Liver (tissue), 9 donors: Measurements from ENCODE around the gene ORC2. TPM values are rescaled to one million over a fixed set of nuclear protein-coding genes. Genes with fewer than 3 reads are reported as not detected.

Experiments
- DNase-seq: peaks from one replicate; pipeline ENCODE4 v3.0.0-alpha.2; 2017; ENCODE audit warnings: low spot score
- H3K27ac ChIP-seq, 2 donors: one replicate each; pipeline ENCODE4 v1.7.0; 2013; ENCODE audit warnings: inconsistent platforms in 2 of 2, low read length in 2 of 2, control low read depth in 1 of 2, low read depth in 1 of 2, mild to moderate bottlenecking in 1 of 2
- H3K27me3 ChIP-seq, 4 donors: one replicate each; pipeline versions ENCODE4 v1.6.1 to v1.7.0; 2013; ENCODE audit warnings: low read length in 3 of 4, inconsistent platforms in 1 of 4, mild to moderate bottlenecking in 1 of 4, moderate library complexity in 1 of 4; ENCODE audit not compliant: control insufficient read depth in 4 of 4, insufficient read depth in 4 of 4
- H3K36me3 ChIP-seq, 4 donors: one replicate each; pipeline versions ENCODE4 v1.6.1 to v1.7.0; 2013; ENCODE audit warnings: low read length in 3 of 4, mild to moderate bottlenecking in 3 of 4, low read depth in 1 of 4, moderate library complexity in 1 of 4; ENCODE audit not compliant: control insufficient read depth in 4 of 4, insufficient read depth in 3 of 4
- H3K4me1 ChIP-seq, 4 donors: one replicate each; pipeline versions ENCODE4 v1.6.1 to v1.7.0; 2013; ENCODE audit warnings: low read length in 3 of 4, mild to moderate bottlenecking in 3 of 4, moderate library complexity in 1 of 4; ENCODE audit not compliant: control insufficient read depth in 4 of 4, insufficient read depth in 4 of 4
- H3K4me3 ChIP-seq, 3 donors: one replicate each; pipeline versions ENCODE4 v1.6.1 to v1.7.0; 2013; ENCODE audit warnings: low read length in 3 of 3, control low read depth in 1 of 3, low read depth in 1 of 3, mild to moderate bottlenecking in 1 of 3
- H3K9ac ChIP-seq, 2 donors: one replicate each; pipeline ENCODE4 v1.7.0; 2013; ENCODE audit warnings: low read length in 2 of 2, mild to moderate bottlenecking in 2 of 2, moderate library complexity in 2 of 2, control low read depth in 1 of 2, low read depth in 1 of 2
- H3K9me3 ChIP-seq, 4 donors: one replicate each; pipeline versions ENCODE4 v1.6.1 to v1.7.0; 2013; ENCODE audit warnings: low read length in 3 of 4; ENCODE audit not compliant: control insufficient read depth in 4 of 4
- ATF3 ChIP-seq: IDR thresholded peaks from 2 replicates; pipeline ENCODE4 v1.6.1; 2016; ENCODE audit warnings: antibody characterized with exemption
- CTCF ChIP-seq: fragments of 150-350 bp; IDR thresholded peaks from 2 replicates; pipeline ENCODE4 v1.5.1; 2017; ENCODE audit warnings: improper control_type of control experiment, low read depth, low read length; ENCODE audit not compliant: missing input control
- FOXA1 ChIP-seq: IDR thresholded peaks from 2 replicates; pipeline ENCODE4 v1.6.1; 2016; ENCODE audit warnings: antibody characterized with exemption
- FOXA2 ChIP-seq: IDR thresholded peaks from 2 replicates; pipeline ENCODE4 v1.6.1; 2016; ENCODE audit warnings: antibody characterized with exemption
- GABPA ChIP-seq, 2 donors: IDR thresholded peaks in 1 of 2; conservative IDR thresholded peaks in 1 of 2; 2 replicates each; pipeline ENCODE4 v1.6.1; 2016; ENCODE audit warnings: antibody characterized with exemption in 2 of 2, mild to moderate bottlenecking in 1 of 2, moderate library complexity in 1 of 2
- HNF4A ChIP-seq, 2 donors: conservative IDR thresholded peaks; 2 replicates each; pipeline ENCODE4 v1.6.1; 2016; ENCODE audit warnings: antibody characterized with exemption in 2 of 2, mild to moderate bottlenecking in 2 of 2
- HNF4G ChIP-seq: IDR thresholded peaks from 2 replicates; pipeline ENCODE4 v1.6.1; 2016; ENCODE audit warnings: antibody characterized with exemption
- JUND ChIP-seq, 2 donors: IDR thresholded peaks; 2 replicates each; pipeline ENCODE4 v1.6.1; 2016; ENCODE audit warnings: antibody characterized with exemption in 2 of 2
- MAX ChIP-seq: IDR thresholded peaks from 2 replicates; pipeline ENCODE4 v1.6.1; 2016; ENCODE audit warnings: antibody characterized with exemption
- NR2F2 ChIP-seq: IDR thresholded peaks from 2 replicates; pipeline ENCODE4 v1.6.1; 2016; ENCODE audit warnings: antibody characterized with exemption
- RAD21 ChIP-seq, 2 donors: IDR thresholded peaks; 2 replicates each; pipeline ENCODE4 v1.6.1; 2016; ENCODE audit warnings: antibody characterized with exemption in 2 of 2, mild to moderate bottlenecking in 2 of 2
- REST ChIP-seq: IDR thresholded peaks from 2 replicates; pipeline ENCODE4 v1.6.1; 2016; ENCODE audit warnings: antibody characterized with exemption, mild to moderate bottlenecking
- RXRA ChIP-seq, 2 donors: IDR thresholded peaks; 2 replicates each; pipeline ENCODE4 v1.6.1; 2017 to 2018; ENCODE audit warnings: antibody characterized with exemption in 2 of 2, mild to moderate bottlenecking in 1 of 2
- SP1 ChIP-seq: IDR thresholded peaks from 2 replicates; pipeline ENCODE4 v1.6.1; 2018; ENCODE audit warnings: antibody characterized with exemption, mild to moderate bottlenecking
- TAF1 ChIP-seq: conservative IDR thresholded peaks from 2 replicates; pipeline ENCODE4 v1.6.1; 2016; ENCODE audit warnings: antibody characterized with exemption, mild to moderate bottlenecking
- YY1 ChIP-seq: IDR thresholded peaks from 2 replicates; pipeline ENCODE4 v1.6.1; 2016; ENCODE audit warnings: antibody characterized with exemption, mild to moderate bottlenecking
- ZBTB33 ChIP-seq: IDR thresholded peaks from 2 replicates; pipeline ENCODE4 v1.6.1; 2016; ENCODE audit warnings: antibody characterized with exemption
- WGBS: extraction: QIAGEN DNeasy Blood & Tissue Kit; methylation state at CpG from one replicate; pipeline ENCODE4 v1.1.7; 2013; 5-methylcytosine and 5-hydroxymethylcytosine counted together
- polyA plus RNA-seq, 2 donors: library from polyadenylated mRNA; stranded (reverse) in 1 of 2; unstranded in 1 of 2; fragments of 200-250 nt in 1 of 2; fragments of >200 nt in 1 of 2; fragmentation: Nextera tagmentation in 1 of 2; extraction: Ambion mirVana in 1 of 2; gene quantifications; one replicate each; pipeline versions ENCODE4 v1.2.1 to v1.2.3, GENCODE V29; 2013 to 2015
- total RNA-seq, 2 donors: library from RNA; depleted of rRNA; stranded (reverse); fragments of >200 nt; gene quantifications; one replicate each; pipeline ENCODE4 v1.2.3, GENCODE V29; 2014
- donor health status: healthy.
- donor health status: healthy.
- donor health status: healthy.
- donor health status: healthy.
- donor health status: healthy.

Gene ORC2
- total and polyA plus RNA-seq, 4 donors: 2.0 to 13.2 (median 11.6) TPM

GRCh38 chr2:200943527-200944105, 19.8 kb downstream of the ORC2 start:
- DNase-seq: no peak
- H3K4me3 ChIP-seq: no peak overlapping the region
- no peaks in the 10 kb centered on the region for H3K4me1 ChIP-seq
- no peaks in the 10 kb centered on the region for H3K9me3 ChIP-seq
- H3K27me3 ChIP-seq: no peaks in the 10 kb centered on the region
- no peak overlapping the region for H3K9ac ChIP-seq
- WGBS: 80% methylated on average over 1 of the region's 1 CpG
- H3K36me3 ChIP-seq: peaks cover 4 to 50% (median 32%) of the 10 kb centered on the region in 4 donors
- no peak for TF ChIP-seq CTCF
- no peak for TF ChIP-seq ATF3
- TF ChIP-seq GABPA (IDR thresholded peaks at IDR 0.05 in 1 of 2, conservative IDR thresholded peaks at IDR 0.05 in 1 of 2): no peak
- no peak overlapping the region for H3K27ac ChIP-seq

- Histone ChIP-seq H3K27ac (no peak overlapping the region), H3K9ac (no peak overlapping the region), H3K4me1 (no peaks in the 10 kb centered on the region), H3K4me3 (no peak overlapping the region), H3K9me3 (no peaks in the 10 kb centered on the region), H3K27me3 (no peaks in the 10 kb centered on the region), H3K36me3 (peaks cover 2 to 60% (median 41%) of the 10 kb centered on the region in 4 donors)
- no peak for DNase-seq
- TF ChIP-seq MAX (no peak), CTCF (no peak), FOXA2 (no peak), YY1 (no peak), HNF4G (no peak), JUND (IDR thresholded peaks at IDR 0.05) (no peak), RXRA (IDR thresholded peaks at IDR 0.05) (no peak), ZBTB33 (no peak), HNF4A (conservative IDR thresholded peaks at IDR 0.05) (no peak), FOXA1 (no peak), GABPA (IDR thresholded peaks at IDR 0.05 in 1 of 2, conservative IDR thresholded peaks at IDR 0.05 in 1 of 2) (no peak), SP1 (no peak), REST (no peak), NR2F2 (no peak), RAD21 (IDR thresholded peaks at IDR 0.05) (no peak), TAF1 (no peak)
- WGBS: 99% methylated on average over 1 of the region's 1 CpG
Observed at GRCh38 chr2:200939832-200940231, 23.6 kb downstream of the ORC2 start.
